Activated naive CD4-positive, alpha-beta T cell treated with Interleukin-2 at 50 U/mL for 16 hours (primary cell): ENCODE results near the gene VANGL1.

Experiments used
- DNase-seq: peaks from one replicate; pipeline ENCODE4 v3.0.0-alpha.2; 2020

The VANGL1 gene

DNA sequence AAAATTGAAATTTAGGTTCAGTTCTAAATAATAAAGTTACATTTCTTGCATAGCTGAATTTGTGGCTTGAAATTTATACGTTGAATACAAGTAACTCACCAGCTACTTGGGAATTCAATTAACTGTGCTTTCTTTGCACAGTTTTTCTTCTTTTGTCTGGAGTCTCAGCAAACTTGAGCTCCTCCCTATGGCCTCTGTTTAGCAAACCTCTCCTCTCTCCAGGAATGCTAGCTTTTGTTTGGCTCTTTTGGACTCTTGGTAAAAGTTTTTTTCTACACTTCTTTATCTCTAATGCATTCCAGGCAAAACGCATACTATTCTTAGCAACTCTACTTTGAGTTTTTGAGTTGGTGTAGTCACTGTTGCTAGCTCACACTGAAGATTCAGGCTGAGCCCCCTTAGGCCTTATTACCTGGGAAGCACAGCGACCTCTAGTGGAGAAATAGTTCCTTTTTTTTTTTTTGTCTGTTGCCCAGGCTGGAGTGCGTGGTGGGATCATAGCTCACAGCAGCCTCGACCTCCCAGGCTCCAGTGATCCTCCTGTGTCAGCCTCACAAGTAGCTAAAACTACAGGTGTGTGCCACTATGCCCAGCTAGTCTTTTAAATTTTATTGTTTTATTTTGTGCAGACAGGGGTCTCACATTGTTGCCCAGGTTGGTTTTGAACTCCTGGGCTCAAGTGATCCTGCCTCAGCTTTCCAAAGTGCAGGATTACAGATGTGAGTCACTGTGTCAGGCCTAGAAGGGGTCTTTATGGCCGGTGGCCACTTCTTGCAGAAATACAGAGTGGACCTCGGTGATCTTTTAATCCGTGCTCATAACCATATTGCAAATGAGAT is 65.0 kb downstream of the VANGL1 start:
- no peak for DNase-seq

DNA sequence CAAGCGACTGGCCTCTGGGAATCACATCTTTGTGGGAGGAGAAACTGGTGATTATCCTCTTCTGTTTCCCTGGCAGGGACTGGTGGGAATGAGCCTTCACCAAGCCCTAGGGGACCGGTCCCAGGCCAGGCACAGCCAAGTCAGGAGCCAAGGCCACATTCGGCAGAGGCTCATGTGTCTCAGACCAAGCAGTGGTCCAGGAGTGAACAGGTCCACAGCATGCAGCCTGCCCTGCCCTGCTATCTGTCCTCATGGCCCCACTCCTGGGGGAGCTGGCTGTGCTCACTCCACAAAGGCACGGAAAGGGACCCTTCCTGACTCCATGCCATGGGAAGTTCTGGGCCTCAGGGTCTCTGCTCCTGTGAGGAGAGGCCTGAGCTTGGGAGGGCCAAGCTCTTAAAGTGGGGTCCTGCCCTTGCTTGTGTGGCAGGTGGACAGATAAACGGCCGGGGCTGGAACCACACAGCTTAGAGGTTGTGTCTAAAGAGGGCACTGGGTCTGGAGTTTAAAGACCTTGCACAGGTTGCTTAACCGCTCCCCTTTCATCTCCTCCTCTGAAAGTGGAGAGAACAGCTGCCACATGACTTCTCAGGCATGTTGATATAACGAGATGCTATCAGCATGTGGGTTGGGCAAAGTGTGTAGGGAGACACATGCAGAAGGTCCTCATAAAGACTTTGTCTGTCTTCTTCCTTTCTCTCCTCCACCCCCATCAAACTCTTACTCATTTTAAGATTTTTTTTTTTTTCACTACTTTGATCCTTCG is 69.3 kb downstream of the VANGL1 start:
- DNase-seq = no peak

DNA sequence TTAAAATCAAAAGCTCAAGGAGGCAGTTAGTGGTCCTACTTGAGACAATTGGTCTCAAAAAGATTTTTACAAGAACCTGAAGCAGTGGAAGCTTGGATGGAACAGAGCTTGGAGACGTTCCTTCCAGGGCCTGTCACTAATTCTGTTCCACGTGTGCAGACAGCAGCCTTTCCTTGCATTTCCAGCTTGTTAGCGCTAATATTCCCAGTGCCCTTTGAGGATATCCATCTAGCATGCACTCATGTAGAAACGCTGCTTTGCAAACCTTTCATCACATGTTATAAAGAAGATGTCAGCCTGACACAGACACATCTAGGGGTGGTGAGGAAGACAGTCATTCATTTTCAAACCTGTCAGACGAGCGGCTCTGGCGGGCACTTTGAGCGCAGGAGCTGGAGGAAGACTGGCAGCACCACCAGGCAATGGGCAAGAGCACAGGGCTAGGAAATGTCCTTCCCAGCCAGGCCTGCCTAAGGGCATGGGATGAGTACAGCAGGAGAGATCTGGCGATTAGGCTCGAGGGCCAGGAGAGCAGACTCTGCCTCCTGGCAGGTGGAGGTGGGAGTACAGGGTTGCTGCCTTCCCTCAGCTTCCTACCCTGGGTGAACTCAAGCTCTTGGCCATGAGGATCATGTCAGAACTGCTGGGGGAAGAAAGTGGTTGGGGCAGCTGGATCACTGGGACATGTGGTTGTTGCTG is 71.3 kb downstream of the VANGL1 start:
- DNase-seq = no peak

DNA sequence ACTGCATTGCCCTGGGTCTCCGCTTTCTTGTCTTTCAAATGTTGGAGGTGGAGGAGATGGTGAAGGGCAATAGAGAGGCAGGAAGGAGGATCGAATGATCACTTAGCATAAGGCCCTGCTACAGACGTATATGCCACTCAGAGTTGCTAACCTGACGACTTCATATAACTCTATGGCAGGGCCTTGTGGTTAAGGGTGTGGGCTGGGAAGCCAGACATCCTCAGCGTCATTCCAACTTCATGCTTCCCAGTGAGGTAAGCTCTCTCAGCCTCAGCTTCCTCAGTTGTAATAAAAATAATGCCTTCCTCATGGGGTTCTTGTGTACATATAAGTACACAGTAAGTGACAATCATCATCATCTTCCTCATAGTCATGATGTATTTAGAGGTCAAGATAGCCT is 72.1 kb downstream of the VANGL1 start:
- DNase-seq = no peak

DNA sequence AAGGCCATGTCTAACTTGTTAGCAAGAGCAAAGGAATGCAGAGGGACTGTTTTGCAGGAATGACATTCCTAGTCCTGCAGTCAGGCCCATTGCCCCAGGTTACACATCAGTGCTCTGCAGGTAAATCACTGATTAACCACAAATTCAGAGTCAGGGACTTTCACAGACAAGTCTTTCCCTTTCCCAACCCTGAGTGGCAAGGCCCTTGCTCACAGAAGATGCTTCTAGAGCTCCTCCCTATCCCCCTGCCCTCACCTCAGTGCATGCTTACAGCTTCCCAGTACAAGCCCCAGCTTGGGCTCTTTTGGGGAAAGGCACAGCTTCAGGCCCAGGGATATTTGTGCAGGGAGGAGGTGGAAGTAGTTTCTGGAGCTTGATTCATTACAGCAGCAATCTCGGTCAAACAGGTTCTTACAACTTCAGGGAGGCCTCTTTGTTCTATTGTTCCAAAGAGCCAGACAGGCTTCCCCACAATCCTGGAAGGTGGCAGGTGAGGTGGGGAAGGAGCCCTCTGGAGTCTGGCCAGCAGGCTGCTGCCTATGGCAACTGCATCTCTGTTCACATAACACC is 72.9 kb downstream of the VANGL1 start:
- no peak for DNase-seq

DNA sequence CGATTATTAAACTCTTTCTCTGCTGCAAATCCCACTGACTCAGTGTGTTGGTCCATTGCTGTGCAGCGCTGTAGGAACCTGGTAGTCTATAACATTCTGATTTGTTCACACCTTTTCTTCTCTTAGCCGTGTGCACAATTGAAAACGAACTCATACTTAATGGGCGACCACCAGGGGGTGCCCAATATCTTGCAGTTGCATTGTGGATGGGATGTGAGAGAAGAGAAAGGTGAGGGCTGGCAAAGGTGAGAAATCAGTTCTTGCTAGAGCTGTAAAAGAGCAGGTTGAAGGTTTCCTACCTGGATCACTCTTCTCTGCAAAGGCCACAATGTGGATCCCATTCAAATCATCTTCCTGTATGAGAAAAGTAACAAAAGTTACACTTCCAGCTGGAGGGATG is 75.8 kb downstream of the VANGL1 start:
- no peak for DNase-seq

DNA sequence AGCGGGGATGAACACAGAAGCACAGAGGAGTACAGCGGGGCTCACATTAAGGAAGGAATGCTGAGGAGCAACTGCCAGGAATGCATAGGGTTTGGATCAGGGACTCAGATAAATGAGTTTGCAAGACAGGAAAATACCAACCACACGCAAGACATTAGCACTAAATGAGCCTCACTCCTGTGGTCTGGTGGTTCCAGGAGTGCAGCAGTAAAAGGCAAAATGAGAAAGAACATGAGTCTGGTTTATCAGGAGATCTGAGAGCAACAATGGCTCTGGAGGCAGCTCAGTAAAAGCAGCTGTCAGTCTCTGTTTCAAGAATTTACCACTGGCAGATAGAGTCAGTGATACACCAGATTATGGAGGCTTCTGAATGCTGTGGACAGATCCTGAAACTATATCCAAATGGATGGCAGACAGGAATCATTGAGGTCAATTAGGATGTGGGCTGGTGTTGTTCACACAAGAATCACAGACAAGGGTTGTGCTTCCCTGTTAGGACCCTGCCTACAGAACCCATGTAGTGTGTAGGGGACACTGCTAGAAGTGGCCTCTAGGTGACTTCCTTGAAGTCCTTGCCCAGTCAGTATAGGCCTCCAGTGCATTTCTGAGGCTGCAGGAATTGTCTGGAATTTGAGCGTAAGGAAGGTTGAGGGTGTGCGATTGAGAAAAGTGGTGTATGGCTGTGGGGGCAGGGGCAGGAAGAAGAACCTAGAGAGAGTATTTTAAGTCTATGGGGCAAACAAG is 76.4 kb downstream of the VANGL1 start:
- DNase-seq = no peak

DNA sequence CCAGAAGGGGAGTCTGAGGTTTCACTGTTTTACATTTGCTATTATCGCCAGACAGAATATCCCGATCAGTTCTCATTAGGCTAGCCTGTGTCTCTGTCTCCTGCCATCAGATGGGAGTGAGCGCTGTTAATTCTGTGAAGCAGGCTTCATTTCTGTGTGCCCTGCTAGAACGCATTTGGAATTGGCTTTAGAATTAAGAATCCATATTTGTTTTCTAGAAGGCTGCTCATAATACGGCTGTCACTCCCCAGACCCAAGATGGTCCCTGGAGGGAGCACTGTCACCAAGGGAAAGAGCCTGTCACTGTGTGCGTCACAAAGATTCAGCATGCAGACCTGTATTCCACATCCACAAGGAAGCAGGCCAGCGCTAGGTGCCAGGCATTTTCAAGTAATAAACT is 77.5 kb downstream of the VANGL1 start:
- DNase-seq = no peak

DNA sequence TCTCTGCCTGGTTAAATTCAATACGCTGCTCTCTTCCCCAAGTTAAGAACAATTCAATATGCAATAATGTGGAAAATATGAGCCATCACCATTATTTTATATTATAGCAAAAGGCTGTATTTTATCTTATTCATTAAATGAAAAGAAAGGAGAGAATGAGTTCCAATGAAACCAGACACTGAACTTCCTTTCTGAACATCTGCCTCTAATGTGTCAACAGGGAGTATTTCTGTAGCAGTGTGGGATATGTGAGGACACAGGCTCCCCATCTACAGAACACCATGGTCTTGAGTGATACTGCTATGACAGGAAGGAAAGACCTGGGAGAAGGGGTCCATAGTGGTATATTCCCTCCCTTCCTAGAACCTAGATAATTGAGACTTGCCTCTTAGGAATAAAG is 80.5 kb downstream of the VANGL1 start:
- DNase-seq = no peak

DNA sequence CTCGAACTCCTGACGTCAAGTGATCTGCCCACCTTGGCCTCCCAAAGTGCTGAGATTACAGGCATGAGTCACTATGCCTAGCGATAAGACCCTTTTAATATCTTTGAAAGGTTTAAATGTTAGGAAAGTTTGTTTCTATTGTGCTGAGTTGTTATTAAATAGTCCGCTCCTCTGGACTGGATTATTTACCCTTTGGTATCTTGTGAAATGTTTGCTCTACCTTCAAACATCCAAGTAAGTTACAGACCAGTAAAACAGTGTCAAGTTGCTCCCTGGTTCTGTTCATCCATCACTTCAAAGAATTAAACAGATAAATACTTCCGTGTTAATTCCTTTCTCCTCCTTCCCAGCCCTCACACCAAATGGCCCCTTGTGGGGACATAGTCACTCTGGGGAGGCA is 82.0 kb downstream of the VANGL1 start:
- no peak for DNase-seq

DNA sequence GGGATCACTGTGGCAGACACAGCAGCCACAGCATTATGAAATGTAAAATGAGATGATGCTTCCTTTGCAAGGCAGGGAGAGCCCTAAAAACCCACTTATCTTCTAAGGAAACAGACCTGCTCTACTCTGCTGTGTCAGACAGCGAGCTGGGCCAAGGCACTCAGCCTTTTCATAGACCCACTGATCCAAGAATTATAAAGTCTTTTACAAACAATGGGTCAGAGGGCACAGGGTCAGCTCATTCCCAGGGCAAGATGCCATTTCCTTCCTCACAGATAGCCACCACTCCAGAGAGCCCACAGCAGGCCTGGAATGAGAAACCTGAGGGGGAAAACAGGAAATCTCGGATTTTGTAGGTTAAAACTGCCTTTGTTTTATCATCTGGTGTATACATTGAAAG is 83.8 kb downstream of the VANGL1 start:
- DNase-seq = no peak

DNA sequence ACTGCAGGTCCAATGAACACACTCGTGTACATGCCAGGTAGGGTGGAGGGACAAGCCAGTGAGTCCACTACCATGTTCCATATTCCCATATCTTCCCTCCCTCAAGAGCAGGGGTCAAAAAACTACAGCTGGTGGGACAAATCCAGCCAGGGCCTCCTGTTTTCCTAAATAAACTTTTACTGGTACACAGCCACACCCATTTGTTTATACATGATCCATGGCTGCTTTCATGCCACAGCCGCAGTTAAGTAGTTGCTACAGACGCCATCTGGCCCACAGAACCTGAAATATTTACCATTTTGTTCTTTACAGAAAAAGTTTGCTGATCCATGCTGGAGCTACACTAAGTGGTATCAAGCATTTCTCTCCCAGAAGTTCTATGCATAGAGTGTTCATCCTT is 84.4 kb downstream of the VANGL1 start:
- no peak for DNase-seq

DNA sequence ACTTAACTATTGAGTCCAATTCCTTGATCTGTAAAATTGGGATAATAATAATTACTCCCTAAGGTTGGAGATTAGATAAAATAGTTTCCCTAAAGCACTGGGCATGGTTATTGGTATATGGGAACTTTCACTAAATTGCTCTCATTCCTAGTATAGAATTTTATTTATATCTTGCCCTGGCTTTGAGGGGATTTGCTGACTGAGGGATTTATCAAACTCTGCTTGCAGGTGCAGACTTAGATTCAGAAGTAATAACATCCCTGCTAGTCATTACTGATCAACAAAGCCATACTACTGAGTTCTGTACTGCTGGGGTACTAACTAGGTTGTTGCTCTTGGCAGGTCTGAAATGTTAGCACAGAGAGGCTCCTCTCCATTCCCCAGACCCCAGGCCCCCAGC is 84.8 kb downstream of the VANGL1 start:
- DNase-seq = no peak

DNA sequence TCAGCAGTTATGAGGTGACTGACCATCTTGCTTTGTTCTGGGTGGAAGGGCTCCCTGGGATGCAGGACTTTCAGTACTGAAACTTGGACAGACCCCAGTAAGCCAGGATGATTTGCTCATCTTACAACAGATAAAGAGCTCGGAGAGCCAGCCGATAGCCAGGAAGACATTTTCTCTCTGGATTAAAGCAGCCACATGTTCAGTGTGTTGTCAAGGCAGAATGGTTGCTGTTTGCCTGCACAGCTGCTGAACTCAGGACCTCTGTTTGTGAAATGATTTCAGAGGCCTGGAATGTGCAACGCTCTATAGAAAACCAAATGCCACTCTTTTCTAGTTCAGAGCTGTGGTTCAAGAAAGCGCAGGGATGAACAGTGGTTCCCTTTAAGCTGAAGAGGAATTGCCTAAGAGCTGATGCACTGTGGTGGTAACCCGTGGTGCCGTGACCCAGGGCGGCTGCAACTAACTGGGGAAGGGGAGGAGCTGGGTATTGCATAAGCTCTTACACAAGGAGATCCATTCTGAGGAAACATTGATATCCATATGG is 86.0 kb downstream of the VANGL1 start:
- DNase-seq = no peak

DNA sequence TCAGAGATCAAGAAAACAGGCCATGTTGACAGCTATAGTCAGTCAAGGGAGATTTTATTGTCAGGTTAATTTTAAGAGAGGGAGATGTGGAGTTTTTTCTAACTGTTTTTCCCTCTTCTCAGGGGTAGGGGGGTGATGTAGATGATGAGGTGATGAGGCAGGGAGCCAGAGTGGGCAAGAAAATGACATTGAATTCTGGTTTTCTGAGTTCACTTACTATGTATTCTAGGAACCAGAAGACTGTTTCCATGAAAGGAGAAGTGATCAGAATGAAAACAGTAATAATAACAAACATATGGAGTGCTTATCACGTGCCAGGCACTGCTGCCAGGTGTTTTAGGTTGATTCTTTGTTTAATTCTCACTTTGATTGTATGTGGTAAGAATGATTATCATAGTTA is 86.6 kb downstream of the VANGL1 start:
- DNase-seq = no peak

DNA sequence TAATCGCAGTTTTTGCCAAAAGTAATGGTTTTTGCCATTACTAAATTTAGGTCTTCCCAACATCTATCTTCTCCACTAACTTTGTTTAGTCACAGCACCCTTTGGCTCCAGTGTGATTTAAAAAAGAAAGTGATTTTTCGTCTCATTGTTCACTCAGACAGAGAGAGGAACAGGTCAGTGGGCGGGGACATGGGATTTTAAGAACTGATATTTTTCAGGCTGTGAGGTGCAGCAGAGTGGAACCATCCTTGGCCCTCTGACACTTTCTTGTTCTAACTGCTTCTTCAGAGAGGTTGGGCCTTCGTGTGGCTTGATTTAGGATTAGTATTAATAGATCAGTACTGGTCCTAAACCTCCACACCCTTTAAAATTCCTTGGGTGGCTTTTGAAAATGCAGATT is 88.0 kb downstream of the VANGL1 start:
- no peak for DNase-seq

DNA sequence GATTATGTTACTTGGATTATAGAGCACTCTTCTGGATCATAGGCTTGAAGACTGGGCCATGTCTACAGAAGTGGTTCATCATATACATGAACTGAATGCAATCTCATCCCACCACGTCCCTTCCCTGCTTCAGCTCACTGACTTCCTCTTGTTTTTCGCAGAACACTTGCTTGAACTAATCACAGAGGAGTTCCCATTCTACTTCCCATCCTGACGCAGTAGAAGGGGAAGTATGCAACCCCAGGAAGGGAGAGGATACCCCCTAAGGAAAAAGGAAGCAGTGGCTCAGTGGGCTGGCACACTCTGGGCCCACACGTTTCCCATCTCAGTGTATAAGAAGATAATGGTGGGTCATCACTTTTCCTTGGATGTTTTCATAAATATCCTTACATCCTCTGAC is 90.5 kb downstream of the VANGL1 start:
- no peak for DNase-seq

DNA sequence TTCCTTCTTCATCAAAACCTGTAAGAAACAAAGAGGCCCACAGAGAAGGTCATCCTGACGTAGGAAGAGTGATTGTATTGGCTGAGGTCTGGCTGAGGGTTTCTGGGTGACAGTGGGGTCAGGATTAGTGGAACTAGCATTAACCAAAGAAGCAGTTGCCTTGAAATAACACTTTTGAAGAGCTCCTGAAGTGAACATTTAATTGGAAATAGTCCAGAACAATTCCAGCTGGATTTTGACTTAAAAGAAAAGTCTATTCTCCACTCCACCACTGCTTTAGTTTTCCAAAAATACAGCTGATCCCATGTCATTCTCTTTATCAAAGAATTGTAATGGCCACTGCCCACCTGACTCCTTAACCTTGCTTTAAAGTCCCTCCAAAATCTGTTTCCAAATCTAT is 99.0 kb downstream of the VANGL1 start:
- no peak for DNase-seq

DNA sequence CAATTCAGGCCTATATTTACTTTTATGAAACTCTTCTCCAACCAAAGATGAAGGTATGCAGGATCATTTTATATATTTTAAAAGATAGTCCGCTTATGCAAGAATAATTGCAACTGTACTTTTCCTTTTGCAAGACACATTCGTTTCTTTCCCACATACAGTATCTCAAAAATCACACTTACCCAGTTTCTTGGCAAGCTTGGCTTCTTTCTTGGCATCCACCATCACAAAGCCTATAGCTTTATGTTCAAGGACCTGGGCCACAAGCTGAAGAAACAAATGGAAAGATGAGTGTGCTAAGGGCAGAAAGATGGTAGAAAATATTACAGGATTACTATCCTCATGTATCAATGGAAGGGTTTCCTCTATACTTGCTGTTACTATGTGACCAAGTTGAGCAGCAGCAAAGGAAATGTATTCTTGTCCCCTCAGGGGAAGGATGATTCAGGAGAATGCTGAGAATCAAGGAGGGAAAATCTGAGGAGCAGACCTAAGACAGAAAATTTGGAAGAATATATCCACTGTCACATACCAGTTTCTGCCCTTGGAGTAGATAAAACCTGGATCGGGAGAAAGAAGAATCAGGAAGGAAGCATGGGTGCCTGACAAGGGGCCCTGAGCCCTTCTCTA is 103.0 kb downstream of the VANGL1 start:
- DNase-seq = no peak

DNA sequence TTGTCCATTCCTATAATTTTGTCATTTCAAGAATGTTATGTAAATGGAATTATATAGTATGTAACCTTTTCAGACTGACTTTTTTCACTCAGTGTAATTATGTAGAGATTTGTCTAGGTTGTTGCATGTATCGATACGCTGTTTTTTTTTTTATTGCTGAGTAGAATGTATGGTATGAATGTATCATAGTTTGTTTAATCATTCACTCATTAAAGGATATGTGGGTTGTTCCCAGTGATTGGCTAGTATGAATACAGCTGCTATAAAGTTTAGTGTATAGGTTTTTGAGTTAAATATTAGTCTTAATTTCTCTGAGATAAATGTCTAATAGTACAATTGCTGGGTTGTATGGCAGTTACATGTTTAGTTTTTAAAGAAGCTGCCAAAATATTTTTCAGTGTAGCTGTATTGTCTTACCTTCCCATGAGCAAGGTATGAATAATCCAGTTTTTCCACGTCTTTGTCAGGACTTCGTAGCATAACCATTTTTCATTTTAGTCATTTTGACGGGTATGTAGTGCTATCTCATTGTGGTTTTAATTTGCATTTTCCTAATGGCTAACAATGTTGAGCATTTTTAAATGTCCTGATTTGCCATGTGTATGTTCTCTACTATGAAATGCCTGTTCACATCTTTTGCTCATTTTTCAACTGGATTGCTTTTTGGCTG is 104.4 kb downstream of the VANGL1 start:
- DNase-seq = no peak
